Uterus (tissue), 2 donors: ENCODE data around the gene PTPN11.

Experiments
- POLR2A ChIP-seq, 2 donors: fragments of 450-650 bp; IDR thresholded peaks; one replicate each; pipeline ENCODE4 v1.6.1; 2016; ENCODE audit warnings: antibody characterized with exemption in 2 of 2, mild to moderate bottlenecking in 1 of 2, moderate library complexity in 1 of 2
- TF ChIP-seq, protein P1 (sequence below), 4 experiments: fragments of 200-600 bp in 2 of 4; fragments of 450-650 bp in 2 of 4; sonication (generic) in 2 of 4; IDR thresholded peaks; one replicate each; pipeline ENCODE4 v1.5.1; 2016 to 2019; ENCODE audit warnings: antibody characterized with exemption in 4 of 4, mild to moderate bottlenecking in 2 of 4, moderate library complexity in 1 of 4

DNA sequence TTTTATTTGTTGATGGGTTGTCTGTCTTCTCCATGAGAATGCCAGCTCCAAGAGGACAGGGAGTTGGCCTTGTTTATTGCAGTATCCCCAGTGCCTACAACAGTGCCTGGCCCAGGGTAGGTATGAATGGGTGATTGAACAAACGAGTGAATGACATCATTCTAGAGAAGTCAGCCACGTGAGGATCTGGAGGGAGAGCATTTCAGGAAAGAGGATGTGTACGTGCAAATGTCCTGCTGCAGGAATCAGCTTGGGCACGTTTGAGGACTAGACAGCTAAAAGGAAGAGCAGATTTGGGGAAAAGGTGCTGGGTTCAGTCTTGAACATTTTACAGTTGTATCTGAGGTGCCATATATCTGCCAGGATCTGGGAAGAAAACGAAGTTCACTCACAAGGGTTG is 97.1 kb downstream of the PTPN11 start:
- TF ChIP-seq, protein P1, sequence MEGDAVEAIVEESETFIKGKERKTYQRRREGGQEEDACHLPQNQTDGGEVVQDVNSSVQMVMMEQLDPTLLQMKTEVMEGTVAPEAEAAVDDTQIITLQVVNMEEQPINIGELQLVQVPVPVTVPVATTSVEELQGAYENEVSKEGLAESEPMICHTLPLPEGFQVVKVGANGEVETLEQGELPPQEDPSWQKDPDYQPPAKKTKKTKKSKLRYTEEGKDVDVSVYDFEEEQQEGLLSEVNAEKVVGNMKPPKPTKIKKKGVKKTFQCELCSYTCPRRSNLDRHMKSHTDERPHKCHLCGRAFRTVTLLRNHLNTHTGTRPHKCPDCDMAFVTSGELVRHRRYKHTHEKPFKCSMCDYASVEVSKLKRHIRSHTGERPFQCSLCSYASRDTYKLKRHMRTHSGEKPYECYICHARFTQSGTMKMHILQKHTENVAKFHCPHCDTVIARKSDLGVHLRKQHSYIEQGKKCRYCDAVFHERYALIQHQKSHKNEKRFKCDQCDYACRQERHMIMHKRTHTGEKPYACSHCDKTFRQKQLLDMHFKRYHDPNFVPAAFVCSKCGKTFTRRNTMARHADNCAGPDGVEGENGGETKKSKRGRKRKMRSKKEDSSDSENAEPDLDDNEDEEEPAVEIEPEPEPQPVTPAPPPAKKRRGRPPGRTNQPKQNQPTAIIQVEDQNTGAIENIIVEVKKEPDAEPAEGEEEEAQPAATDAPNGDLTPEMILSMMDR (IDR thresholded peaks at IDR 0.05): no peak
- TF ChIP-seq POLR2A (IDR thresholded peaks at IDR 0.05): no peak
